Measurements from ENCODE around the gene DTX3L. TPM values are rescaled to one million over a fixed set of nuclear protein-coding genes. Genes with fewer than 3 reads are reported as not detected.

Gene DTX3L
- total and polyA plus RNA-seq, 2 donors from 2014 or later: 8.4 to 58.0 TPM

- intact Hi-C loops (cut with DNase I): no loop called here
- no peak for DNase-seq
Measured at GRCh38 chr3:122580470-122580869, 16.3 kb downstream of the DTX3L start.

GRCh38 chr3:122581622-122582021 lies 17.5 kb downstream of the DTX3L start:
- Histone ChIP-seq H3K4me3 (ENCODE audit: low read length in 3 of 3) (no peak overlapping the region), H3K27me3 (ENCODE audit: control insufficient read depth, insufficient read depth, low read length) (no peaks in the 10 kb centered on the region), H3K9me3 (ENCODE audit: control insufficient read depth in 2 of 3, insufficient read depth in 1 of 3, low read length in 3 of 3) (peaks cover 0 to 13% (median 2%) of the 10 kb centered on the region in 3 donors), H3K4me1 (ENCODE audit: control insufficient read depth in 2 of 3, insufficient read depth in 2 of 3, low read depth in 1 of 3, low read length in 3 of 3) (no peaks in the 10 kb centered on the region), H3K27ac (ENCODE audit: low read depth in 2 of 2, low read length in 2 of 2) (no peak overlapping the region), H3K9ac (ENCODE audit: low read length in 3 of 3) (no peak overlapping the region), H3K36me3 (ENCODE audit: control insufficient read depth in 2 of 3, insufficient read depth in 3 of 3, low read length in 3 of 3) (no peaks in the 10 kb centered on the region)
- FAIRE-seq (no peak), DNase-seq (no peak)
- TF ChIP-seq CTCF (IDR thresholded peaks at IDR 0.05; ENCODE audit: borderline replicate concordance, extremely low read depth, insufficient read depth): no peak
- intact Hi-C loops (cut with DNase I): no loop called here

More at GRCh38 chr3:122580470-122580869, 16.3 kb downstream of the DTX3L start:
- H3K27me3 ChIP-seq (ENCODE audit: control insufficient read depth, insufficient read depth, low read length): no peaks in the 10 kb centered on the region
- H3K4me3 ChIP-seq (ENCODE audit: low read length in 3 of 3): no peak overlapping the region
- no peak for TF ChIP-seq CTCF (IDR thresholded peaks at IDR 0.05; ENCODE audit: borderline replicate concordance, extremely low read depth, insufficient read depth)
- peak; percentile 44 for FAIRE-seq
- H3K36me3 ChIP-seq (ENCODE audit: control insufficient read depth in 2 of 3, insufficient read depth in 3 of 3, low read length in 3 of 3): no peaks in the 10 kb centered on the region
- no peak overlapping the region for H3K9ac ChIP-seq (ENCODE audit: low read length in 3 of 3)
- H3K4me1 ChIP-seq (ENCODE audit: control insufficient read depth in 2 of 3, insufficient read depth in 2 of 3, low read depth in 1 of 3, low read length in 3 of 3): no peaks in the 10 kb centered on the region
- peaks cover 0 to 13% (median 2%) of the 10 kb centered on the region in 3 donors for H3K9me3 ChIP-seq (ENCODE audit: control insufficient read depth in 2 of 3, insufficient read depth in 1 of 3, low read length in 3 of 3)
- no peak overlapping the region for H3K27ac ChIP-seq (ENCODE audit: low read depth in 2 of 2, low read length in 2 of 2)

GRCh38 chr3:122582390-122582789 lies 18.3 kb downstream of the DTX3L start:
- no peak for TF ChIP-seq CTCF (IDR thresholded peaks at IDR 0.05; ENCODE audit: borderline replicate concordance, extremely low read depth, insufficient read depth)
- peaks cover 0 to 13% (median 2%) of the 10 kb centered on the region in 3 donors for H3K9me3 ChIP-seq (ENCODE audit: control insufficient read depth in 2 of 3, insufficient read depth in 1 of 3, low read length in 3 of 3)
- no peaks in the 10 kb centered on the region for H3K4me1 ChIP-seq (ENCODE audit: control insufficient read depth in 2 of 3, insufficient read depth in 2 of 3, low read depth in 1 of 3, low read length in 3 of 3)
- intact Hi-C loops (cut with DNase I): no loop called here
- no peaks in the 10 kb centered on the region for H3K27me3 ChIP-seq (ENCODE audit: control insufficient read depth, insufficient read depth, low read length)
- DNase-seq (no peak), FAIRE-seq (no peak)
- no peak overlapping the region for H3K9ac ChIP-seq (ENCODE audit: low read length in 3 of 3)
- no peak overlapping the region for H3K4me3 ChIP-seq (ENCODE audit: low read length in 3 of 3)
- no peak overlapping the region for H3K27ac ChIP-seq (ENCODE audit: low read depth in 2 of 2, low read length in 2 of 2)
- H3K36me3 ChIP-seq (ENCODE audit: control insufficient read depth in 2 of 3, insufficient read depth in 3 of 3, low read length in 3 of 3): no peaks in the 10 kb centered on the region

- Histone ChIP-seq H3K27me3 (ENCODE audit: control insufficient read depth, insufficient read depth, low read length) (no peaks in the 10 kb centered on the region), H3K9me3 (ENCODE audit: control insufficient read depth in 2 of 3, insufficient read depth in 1 of 3, low read length in 3 of 3) (peaks cover 0 to 13% (median 2%) of the 10 kb centered on the region in 3 donors), H3K36me3 (ENCODE audit: control insufficient read depth in 2 of 3, insufficient read depth in 3 of 3, low read length in 3 of 3) (no peaks in the 10 kb centered on the region), H3K4me1 (ENCODE audit: control insufficient read depth in 2 of 3, insufficient read depth in 2 of 3, low read depth in 1 of 3, low read length in 3 of 3) (no peaks in the 10 kb centered on the region), H3K4me3 (ENCODE audit: low read length in 3 of 3) (no peak overlapping the region), H3K27ac (ENCODE audit: low read depth in 2 of 2, low read length in 2 of 2) (no peak overlapping the region), H3K9ac (ENCODE audit: low read length in 3 of 3) (no peak overlapping the region)
- DNase-seq: no peak
- no peak for TF ChIP-seq CTCF (IDR thresholded peaks at IDR 0.05; ENCODE audit: borderline replicate concordance, extremely low read depth, insufficient read depth)
- intact Hi-C loops (cut with DNase I): no loop called here
- FAIRE-seq: no peak
Measured at GRCh38 chr3:122586098-122586497, 22.0 kb downstream of the DTX3L start.

Data from kidney (tissue), 14 donors.